Measurements from ENCODE around the gene PFKFB3. TPM values are rescaled to one million over a fixed set of nuclear protein-coding genes. Genes with fewer than 3 reads are reported as not detected.

Gene PFKFB3
- polyA plus RNA-seq, 1 experiment, result 30.7 TPM

DNA sequence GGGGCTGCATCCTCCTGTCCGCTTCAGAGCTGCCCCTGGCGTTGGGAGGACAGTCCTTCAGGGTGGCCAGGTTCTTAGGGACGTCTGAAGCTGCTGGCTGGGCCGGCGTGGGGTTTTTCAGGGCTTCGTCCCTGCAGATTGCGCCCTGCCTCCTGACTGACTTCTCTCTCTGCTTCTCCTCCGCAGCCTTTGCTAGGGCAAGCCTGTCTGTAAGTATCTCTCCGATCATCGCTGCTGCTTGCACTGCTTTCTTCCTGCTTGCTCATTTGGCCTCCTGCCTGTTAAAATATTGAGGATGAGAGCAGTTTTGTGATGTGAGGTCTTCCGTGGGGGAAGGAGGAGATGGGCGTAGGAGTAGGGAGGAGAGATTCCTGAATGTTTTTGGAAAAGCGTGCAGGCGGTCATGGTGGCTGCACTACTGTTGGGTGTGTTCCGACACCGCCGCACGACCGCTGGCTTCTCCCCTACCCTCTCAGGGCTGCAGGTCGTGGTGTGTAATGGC is 25.3 kb downstream of the PFKFB3 start:
- ChIA-PET POLR2A (no interaction called here), CTCF (interaction anchor here (0.9 kb wide), 1 partner anchor 26 kb away, joined by 5 read pairs; the partner anchor contains the start of gene PFKFB3)
- DNase-seq (ENCODE audit: low read depth), result no peak
- Histone ChIP-seq H3K27me3 (ENCODE audit: control insufficient read depth, insufficient read depth, low read length) (no peaks in the 10 kb centered on the region), H3K4me3 (ENCODE audit: low read depth, low read length) (no peak overlapping the region), H3K36me3 (ENCODE audit: control insufficient read depth, insufficient read depth, low read length) (peaks cover 69% of the 10 kb centered on the region)
- TF ChIP-seq, protein P1, sequence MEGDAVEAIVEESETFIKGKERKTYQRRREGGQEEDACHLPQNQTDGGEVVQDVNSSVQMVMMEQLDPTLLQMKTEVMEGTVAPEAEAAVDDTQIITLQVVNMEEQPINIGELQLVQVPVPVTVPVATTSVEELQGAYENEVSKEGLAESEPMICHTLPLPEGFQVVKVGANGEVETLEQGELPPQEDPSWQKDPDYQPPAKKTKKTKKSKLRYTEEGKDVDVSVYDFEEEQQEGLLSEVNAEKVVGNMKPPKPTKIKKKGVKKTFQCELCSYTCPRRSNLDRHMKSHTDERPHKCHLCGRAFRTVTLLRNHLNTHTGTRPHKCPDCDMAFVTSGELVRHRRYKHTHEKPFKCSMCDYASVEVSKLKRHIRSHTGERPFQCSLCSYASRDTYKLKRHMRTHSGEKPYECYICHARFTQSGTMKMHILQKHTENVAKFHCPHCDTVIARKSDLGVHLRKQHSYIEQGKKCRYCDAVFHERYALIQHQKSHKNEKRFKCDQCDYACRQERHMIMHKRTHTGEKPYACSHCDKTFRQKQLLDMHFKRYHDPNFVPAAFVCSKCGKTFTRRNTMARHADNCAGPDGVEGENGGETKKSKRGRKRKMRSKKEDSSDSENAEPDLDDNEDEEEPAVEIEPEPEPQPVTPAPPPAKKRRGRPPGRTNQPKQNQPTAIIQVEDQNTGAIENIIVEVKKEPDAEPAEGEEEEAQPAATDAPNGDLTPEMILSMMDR (IDR thresholded peaks at IDR 0.05; ENCODE audit: insufficient read depth, low read depth, low read length), result no peak

DNA sequence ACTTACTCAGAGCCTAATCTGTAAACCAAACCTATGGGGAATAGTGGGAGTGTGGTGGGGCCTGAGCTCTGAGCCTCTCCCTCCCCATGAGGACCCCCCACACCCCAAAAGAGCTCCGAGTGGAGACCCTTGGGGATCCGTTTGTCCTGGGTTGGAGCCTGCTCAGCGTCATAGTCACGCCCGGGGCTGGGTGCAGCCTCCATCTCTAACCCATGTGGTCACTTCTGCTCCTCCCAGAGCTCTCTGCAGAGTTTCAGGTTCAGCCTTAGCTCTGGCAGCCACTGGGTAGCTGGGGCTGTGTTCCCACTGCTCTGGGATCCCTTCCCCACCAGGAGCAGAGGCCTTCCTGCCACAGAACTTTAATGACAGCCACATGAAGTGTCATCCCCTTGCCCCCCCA is 25.9 kb downstream of the PFKFB3 start:
- CTCF ChIA-PET, result interaction anchor here (0.9 to 1.1 kb wide), 3 partner anchors 15 to 173 kb away, joined by 3 to 5 read pairs (median 3); partner anchors contain the start of gene PFKFB3
- TF ChIP-seq, protein P1 (IDR thresholded peaks at IDR 0.05; ENCODE audit: insufficient read depth, low read depth, low read length), result no peak
- DNase-seq (ENCODE audit: low read depth), result no peak

DNA sequence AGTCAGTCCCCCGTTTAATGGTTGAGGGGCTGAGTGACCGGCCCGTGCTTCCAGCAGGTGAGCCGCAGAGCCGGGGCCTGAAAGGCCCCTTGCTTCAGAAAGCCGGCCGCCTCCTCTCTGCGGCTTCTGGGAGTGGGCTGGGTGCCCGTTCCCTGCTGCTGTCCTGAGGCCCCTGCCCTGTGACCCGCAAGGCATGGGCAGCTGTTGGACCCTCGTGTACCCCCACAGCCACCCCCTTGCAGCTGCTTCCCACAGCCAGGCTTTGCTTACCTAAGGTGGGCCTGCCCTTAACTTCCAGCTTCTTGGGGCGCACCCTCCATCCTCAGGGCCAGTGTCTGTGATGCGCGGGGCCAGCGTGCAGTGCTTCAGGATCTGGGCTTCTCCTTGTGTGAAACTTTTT is 26.6 kb downstream of the PFKFB3 start:
- ChIA-PET POLR2A (no interaction called here), CTCF (interaction anchor here (1.0 to 1.1 kb wide), 2 partner anchors 16 to 172 kb away, joined by 3 read pairs; no protein-coding TSS in a partner anchor)
- peaks cover 67% of the 10 kb centered on the region for H3K36me3 ChIP-seq (ENCODE audit: control insufficient read depth, insufficient read depth, low read length)
- TF ChIP-seq, protein P1 (IDR thresholded peaks at IDR 0.05; ENCODE audit: insufficient read depth, low read depth, low read length), result no peak
- no peak overlapping the region for H3K4me3 ChIP-seq (ENCODE audit: low read depth, low read length)
- no peaks in the 10 kb centered on the region for H3K27me3 ChIP-seq (ENCODE audit: control insufficient read depth, insufficient read depth, low read length)
- DNase-seq (ENCODE audit: low read depth), result no peak

More for the DNA sequence above, 25.9 kb downstream of the PFKFB3 start:
- peaks cover 70% of the 10 kb centered on the region for H3K36me3 ChIP-seq (ENCODE audit: control insufficient read depth, insufficient read depth, low read length)
- H3K27me3 ChIP-seq (ENCODE audit: control insufficient read depth, insufficient read depth, low read length), result no peaks in the 10 kb centered on the region
- POLR2A ChIA-PET, result no interaction called here
- no peak overlapping the region for H3K4me3 ChIP-seq (ENCODE audit: low read depth, low read length)

- Histone ChIP-seq H3K27me3 (ENCODE audit: control insufficient read depth, insufficient read depth, low read length) (no peaks in the 10 kb centered on the region), H3K4me3 (ENCODE audit: low read depth, low read length) (no peak overlapping the region), H3K36me3 (ENCODE audit: control insufficient read depth, insufficient read depth, low read length) (peaks cover 68% of the 10 kb centered on the region)
- TF ChIP-seq, protein P1 (IDR thresholded peaks at IDR 0.05; ENCODE audit: insufficient read depth, low read depth, low read length), result no peak
- DNase-seq (ENCODE audit: low read depth), result no peak
- ChIA-PET POLR2A (no interaction called here), CTCF (interaction anchor here (1.0 kb wide), 1 partner anchor 172 kb away, joined by 3 read pairs; no protein-coding TSS in a partner anchor)
Observed at GRCh38 chr10:6229746-6230145, 27.0 kb downstream of the PFKFB3 start.

DNA sequence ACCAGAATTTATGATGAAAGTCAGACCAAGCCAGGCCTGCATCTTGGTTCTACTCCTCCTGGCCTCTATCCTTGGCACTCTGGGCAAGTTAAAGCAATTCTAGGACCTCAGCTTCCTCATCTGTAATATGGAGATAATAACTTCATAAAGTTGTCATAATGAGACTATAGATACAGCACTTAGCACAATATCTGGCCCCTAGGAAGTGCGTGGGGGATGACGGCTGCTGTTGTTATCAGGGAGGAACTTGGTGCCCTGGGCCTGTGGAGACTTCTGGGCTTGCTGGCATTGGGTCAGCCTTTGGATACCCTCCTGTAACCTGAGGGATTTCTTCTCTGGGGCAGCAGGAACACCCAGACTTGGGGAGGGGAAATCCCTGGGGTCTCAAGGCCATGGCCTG is 27.6 kb downstream of the PFKFB3 start:
- no peak for DNase-seq (ENCODE audit: low read depth)
- Histone ChIP-seq H3K36me3 (ENCODE audit: control insufficient read depth, insufficient read depth, low read length) (peaks cover 64% of the 10 kb centered on the region), H3K27me3 (ENCODE audit: control insufficient read depth, insufficient read depth, low read length) (no peaks in the 10 kb centered on the region), H3K4me3 (ENCODE audit: low read depth, low read length) (no peak overlapping the region)
- ChIA-PET CTCF (no interaction called here), POLR2A (no interaction called here)
- TF ChIP-seq, protein P1 (IDR thresholded peaks at IDR 0.05; ENCODE audit: insufficient read depth, low read depth, low read length), result no peak

Data from BJ (cell line).